Osteoblast (primary cell): Measurements from ENCODE around the gene LYRM2. TPM values are rescaled to one million over a fixed set of nuclear protein-coding genes. Genes with fewer than 3 reads are reported as not detected.
A peak's percentile ranks its signal among the peaks of the same experiment; 100 is the strongest.
"Not testable (repeated sequence)": the region's sequence is repeated elsewhere in the genome, so short reads cannot be mapped to it uniquely, and the experiment has no call there.

Experiments
- DNase-seq: peaks from one replicate; pipeline ENCODE4 v3.0.0; 2011; ENCODE audit warnings: low spot score, mixed read lengths; ENCODE audit not compliant: insufficient read length; ENCODE audit errors: missing footprints
- H2AFZ ChIP-seq: 2 replicates; pipeline ENCODE4 v1.6.0; 2011; ENCODE audit warnings: mild to moderate bottlenecking, low read length
- H3K27ac ChIP-seq: 2 replicates; pipeline ENCODE4 v1.5.1; 2011; ENCODE audit warnings: mild to moderate bottlenecking, low read depth, low read length, moderate library complexity
- H3K27me3 ChIP-seq: 2 replicates; pipeline ENCODE4 v1.6.0; 2012; ENCODE audit warnings: mild to moderate bottlenecking, control low read depth, inconsistent platforms, low read length, moderate library complexity; ENCODE audit not compliant: insufficient read depth
- H3K36me3 ChIP-seq: 2 replicates; pipeline ENCODE4 v1.5.1; 2011; ENCODE audit warnings: mild to moderate bottlenecking, low read length, control low read depth, moderate library complexity; ENCODE audit not compliant: insufficient read depth
- H3K4me1 ChIP-seq: 2 replicates; pipeline ENCODE4 v1.5.1; 2011; ENCODE audit warnings: mild to moderate bottlenecking, low read length, control low read depth, moderate library complexity; ENCODE audit not compliant: insufficient read depth
- H3K4me2 ChIP-seq: 2 replicates; pipeline ENCODE4 v1.6.0; 2011; ENCODE audit warnings: mild to moderate bottlenecking, low read length; ENCODE audit not compliant: insufficient read depth
- H3K4me3 ChIP-seq: fragments of 200-600 bp; sonication (generic); 3 replicates; pipeline ENCODE4 v1.5.1; 2012; ENCODE audit warnings: mild to moderate bottlenecking, low read length, inconsistent platforms; ENCODE audit not compliant: insufficient read depth
- H3K79me2 ChIP-seq: 2 replicates; pipeline ENCODE4 v1.6.0; 2012; ENCODE audit warnings: mild to moderate bottlenecking, low read length, control low read depth, inconsistent platforms; ENCODE audit not compliant: insufficient read depth
- H3K9me3 ChIP-seq: 2 replicates; pipeline ENCODE4 v1.5.1; 2011; ENCODE audit warnings: low read depth, low read length, control low read depth
- H4K20me1 ChIP-seq: 2 replicates; pipeline ENCODE4 v1.6.0; 2012; ENCODE audit warnings: mild to moderate bottlenecking, low read length, control low read depth; ENCODE audit not compliant: insufficient read depth
- total RNA-seq: library from RNA; depleted of rRNA; stranded (reverse); fragments of >200 nt; gene quantifications from 2 replicates; pipeline ENCODE4 v1.2.3, GENCODE V29; 2012
- TF ChIP-seq, protein P1 (sequence below): IDR thresholded peaks from 2 replicates; pipeline ENCODE4 v1.5.1; 2011; ENCODE audit warnings: mild to moderate bottlenecking, low read depth, low read length, moderate library complexity; ENCODE audit errors: extremely low read depth

LYRM2 gene
- total RNA-seq, 1 donor: 24.6 TPM

GRCh38 chr6:89640804-89641203 lies 2.3 kb upstream of the LYRM2 start:
- Histone ChIP-seq H3K27me3 (no peaks in the 10 kb centered on the region), H3K4me1 (peaks cover 16% of the 10 kb centered on the region), H3K79me2 (peaks cover 16% of the 10 kb centered on the region), H3K27ac (no peak overlapping the region), H3K9me3 (no peaks in the 10 kb centered on the region), H3K4me3 (no peak overlapping the region), H3K4me2 (no peak overlapping the region), H2AFZ (no peak overlapping the region), H3K36me3 (peaks cover 32% of the 10 kb centered on the region), H4K20me1 (no peaks in the 10 kb centered on the region)
- TF ChIP-seq, protein P1, sequence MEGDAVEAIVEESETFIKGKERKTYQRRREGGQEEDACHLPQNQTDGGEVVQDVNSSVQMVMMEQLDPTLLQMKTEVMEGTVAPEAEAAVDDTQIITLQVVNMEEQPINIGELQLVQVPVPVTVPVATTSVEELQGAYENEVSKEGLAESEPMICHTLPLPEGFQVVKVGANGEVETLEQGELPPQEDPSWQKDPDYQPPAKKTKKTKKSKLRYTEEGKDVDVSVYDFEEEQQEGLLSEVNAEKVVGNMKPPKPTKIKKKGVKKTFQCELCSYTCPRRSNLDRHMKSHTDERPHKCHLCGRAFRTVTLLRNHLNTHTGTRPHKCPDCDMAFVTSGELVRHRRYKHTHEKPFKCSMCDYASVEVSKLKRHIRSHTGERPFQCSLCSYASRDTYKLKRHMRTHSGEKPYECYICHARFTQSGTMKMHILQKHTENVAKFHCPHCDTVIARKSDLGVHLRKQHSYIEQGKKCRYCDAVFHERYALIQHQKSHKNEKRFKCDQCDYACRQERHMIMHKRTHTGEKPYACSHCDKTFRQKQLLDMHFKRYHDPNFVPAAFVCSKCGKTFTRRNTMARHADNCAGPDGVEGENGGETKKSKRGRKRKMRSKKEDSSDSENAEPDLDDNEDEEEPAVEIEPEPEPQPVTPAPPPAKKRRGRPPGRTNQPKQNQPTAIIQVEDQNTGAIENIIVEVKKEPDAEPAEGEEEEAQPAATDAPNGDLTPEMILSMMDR: no peak
- peak; percentile 76 for DNase-seq

DNA sequence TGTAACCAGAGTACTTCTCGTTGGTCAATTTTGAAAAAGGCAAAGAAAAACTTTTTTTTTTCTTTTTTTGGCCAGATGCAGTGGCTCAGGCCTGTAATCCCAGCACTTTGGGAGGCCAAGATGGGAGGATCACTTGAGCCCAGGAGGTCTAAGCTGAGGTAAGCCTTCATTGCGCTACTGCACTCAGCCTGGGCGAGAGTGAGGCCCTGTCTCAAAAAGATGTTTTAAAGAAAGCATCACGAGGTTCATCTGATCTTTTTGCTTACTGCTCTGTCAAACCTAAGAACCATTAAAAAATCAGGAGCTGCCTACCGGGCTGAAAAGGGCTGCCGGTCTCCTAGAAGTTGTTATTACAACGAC lies 607 bp downstream of the LYRM2 start:
- H3K27ac ChIP-seq: peak overlapping the region; percentile 86
- peaks cover 16% of the 10 kb centered on the region for H3K79me2 ChIP-seq
- H3K9me3 ChIP-seq: no peaks in the 10 kb centered on the region
- peak overlapping the region; percentile 93 for H3K4me3 ChIP-seq
- TF ChIP-seq, protein P1: no peak
- H3K4me2 ChIP-seq: peak overlapping the region; percentile 92
- no peak for DNase-seq
- peak overlapping the region; percentile 95 for H2AFZ ChIP-seq
- H4K20me1 ChIP-seq: no peaks in the 10 kb centered on the region
- H3K36me3 ChIP-seq: peaks cover 15% of the 10 kb centered on the region
- peaks cover 16% of the 10 kb centered on the region for H3K4me1 ChIP-seq
- no peaks in the 10 kb centered on the region for H3K27me3 ChIP-seq

DNA sequence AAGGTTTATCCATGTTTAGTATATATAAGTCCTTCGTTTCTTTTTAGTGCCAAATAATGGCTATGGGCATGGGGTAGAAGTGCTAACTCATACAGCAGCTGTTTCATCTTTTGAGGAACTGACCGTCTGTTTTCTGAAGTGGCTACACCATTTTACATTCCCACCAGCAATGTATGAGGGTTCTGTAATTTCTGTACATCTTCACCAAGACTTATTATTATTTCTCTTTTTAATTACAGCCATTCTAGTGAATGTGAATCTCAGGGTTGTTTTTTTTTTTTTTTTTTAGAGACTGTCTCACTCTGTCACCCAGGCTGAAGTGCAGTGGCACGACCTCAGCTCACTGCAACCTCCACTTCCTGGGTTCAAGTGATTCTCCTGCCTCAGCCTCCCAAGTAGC lies 2.1 kb downstream of the LYRM2 start:
- H3K27me3 ChIP-seq, H4K20me1 ChIP-seq, DNase-seq, H3K4me2 ChIP-seq, H3K4me3 ChIP-seq, H2AFZ ChIP-seq, H3K9me3 ChIP-seq, H3K27ac ChIP-seq: not testable (repeated sequence)
- peaks cover 15% of the 10 kb centered on the region for H3K79me2 ChIP-seq
- peaks cover 14% of the 10 kb centered on the region for H3K36me3 ChIP-seq
- H3K4me1 ChIP-seq: peaks cover 16% of the 10 kb centered on the region

GRCh38 chr6:89630488-89630887 lies 8.1 kb downstream of the LYRM2 start:
- H4K20me1 ChIP-seq: no peaks in the 10 kb centered on the region
- H3K4me2 ChIP-seq: no peak overlapping the region
- no peaks in the 10 kb centered on the region for H3K79me2 ChIP-seq
- no peak overlapping the region for H3K4me3 ChIP-seq
- no peak overlapping the region for H2AFZ ChIP-seq
- no peaks in the 10 kb centered on the region for H3K4me1 ChIP-seq
- no peaks in the 10 kb centered on the region for H3K27me3 ChIP-seq
- DNase-seq: no peak
- no peaks in the 10 kb centered on the region for H3K9me3 ChIP-seq
- TF ChIP-seq, protein P1: no peak
- no peaks in the 10 kb centered on the region for H3K36me3 ChIP-seq
- no peak overlapping the region for H3K27ac ChIP-seq
